Skin epidermis (tissue), 12 donors: ENCODE measurements around the gene VPS39.

ENCODE experiments used
- H3K27ac ChIP-seq, 21 experiments: fragments of 200-600 bp; sonication (generic) in 11 of 21; one replicate each; pipeline ENCODE4 v1.5.0; 2020; ENCODE audit warnings: mild to moderate bottlenecking in 3 of 21, inconsistent platforms in 2 of 21, moderate library complexity in 2 of 21
- H3K4me3 ChIP-seq, 7 experiments: fragments of 200-600 bp; sonication (generic) in 2 of 7; one replicate each; pipeline ENCODE4 v1.5.0; 2020; ENCODE audit warnings: inconsistent platforms in 2 of 7, mild to moderate bottlenecking in 2 of 7, moderate library complexity in 1 of 7

The VPS39 gene

GRCh38 chr15:42163291-42163690, 44.8 kb downstream of the VPS39 start:
- Histone ChIP-seq H3K27ac (peak overlapping the region in 4 of 21 experiments; percentile 15 to 77 (median 40)), H3K4me3 (no peak overlapping the region)

- H3K27ac ChIP-seq: no peak overlapping the region
- H3K4me3 ChIP-seq: no peak overlapping the region
Observed at GRCh38 chr15:42160136-42160535, 48.0 kb downstream of the VPS39 start.

- no peak overlapping the region for H3K27ac ChIP-seq
- no peak overlapping the region for H3K4me3 ChIP-seq
Observed at GRCh38 chr15:42159381-42160015, 48.6 kb downstream of the VPS39 start.

GRCh38 chr15:42158941-42159340, 49.2 kb downstream of the VPS39 start:
- no peak overlapping the region for H3K27ac ChIP-seq
- no peak overlapping the region for H3K4me3 ChIP-seq

GRCh38 chr15:42157981-42158765, 49.9 kb downstream of the VPS39 start:
- Histone ChIP-seq H3K4me3 (no peak overlapping the region), H3K27ac (peak overlapping the region in 1 of 21 experiments; percentile 26)

- H3K4me3 ChIP-seq: no peak overlapping the region
- peak overlapping the region in 1 of 21 experiments; percentile 26 for H3K27ac ChIP-seq
Observed at GRCh38 chr15:42157381-42157780, 50.7 kb downstream of the VPS39 start.

- peak within 1 kb of the TSS; percentile 22 to 54 (median 29) for H3K4me3 ChIP-seq
- peak within 1 kb of the TSS in 18 of 21 experiments; percentile 26 to 82 (median 73) for H3K27ac ChIP-seq
Observed at GRCh38 chr15:42156243-42156922, 51.7 kb downstream of the VPS39 start, which contains the start of gene PLA2G4F. PLA2G4F (minus strand) TSS chr15:42156636; CDS start chr15:42156549, 87 bp downstream.

GRCh38 chr15:42155546-42156242, 52.4 kb downstream of the VPS39 start:
- H3K27ac ChIP-seq: peak overlapping the region in 18 of 21 experiments; percentile 26 to 82 (median 73)
- H3K4me3 ChIP-seq: peak overlapping the region; percentile 22 to 54 (median 29)

GRCh38 chr15:42154956-42155355, 53.1 kb downstream of the VPS39 start:
- peak overlapping the region; percentile 22 to 54 (median 29) for H3K4me3 ChIP-seq
- H3K27ac ChIP-seq: peak overlapping the region in 7 of 21 experiments; percentile 13 to 80 (median 73)

- Histone ChIP-seq H3K27ac (peak overlapping the region in 7 of 21 experiments; percentile 0 to 80 (median 67)), H3K4me3 (peak overlapping the region in 5 of 7 experiments; percentile 22 to 54 (median 34))
Observed at GRCh38 chr15:42154212-42154941, 53.7 kb downstream of the VPS39 start.

GRCh38 chr15:42153874-42154211, 54.3 kb downstream of the VPS39 start:
- H3K4me3 ChIP-seq: no peak overlapping the region
- H3K27ac ChIP-seq: peak overlapping the region in 6 of 21 experiments; percentile 0 to 78 (median 49)

- Histone ChIP-seq H3K4me3 (no peak overlapping the region), H3K27ac (peak overlapping the region in 12 of 21 experiments; percentile 22 to 78 (median 47))
Observed at GRCh38 chr15:42152921-42153698, 55.0 kb downstream of the VPS39 start.

- peak overlapping the region in 15 of 21 experiments; percentile 27 to 78 (median 48) for H3K27ac ChIP-seq
- no peak overlapping the region for H3K4me3 ChIP-seq
Observed at GRCh38 chr15:42152196-42152920, 55.7 kb downstream of the VPS39 start.

- Histone ChIP-seq H3K27ac (peak overlapping the region in 12 of 21 experiments; percentile 13 to 66 (median 48)), H3K4me3 (no peak overlapping the region)
Observed at GRCh38 chr15:42151736-42152135, 56.4 kb downstream of the VPS39 start.

GRCh38 chr15:42151141-42151561, 57.0 kb downstream of the VPS39 start:
- Histone ChIP-seq H3K27ac (peak overlapping the region in 4 of 21 experiments; percentile 40 to 60 (median 48)), H3K4me3 (no peak overlapping the region)

GRCh38 chr15:42150219-42150970, 57.7 kb downstream of the VPS39 start:
- H3K4me3 ChIP-seq: no peak overlapping the region
- peak overlapping the region in 3 of 21 experiments; percentile 40 to 60 (median 50) for H3K27ac ChIP-seq
